HUDEP-2 (cell line): ENCODE data around the gene ARID3B.
A peak's percentile ranks its signal among the peaks of the same experiment; 100 is the strongest.
"Not testable (repeated sequence)": the region's sequence is repeated elsewhere in the genome, so short reads cannot be mapped to it uniquely, and the experiment has no call there.

ENCODE experiments used
- DNase-seq, 76 experiments: peaks; one replicate each; lab custom pipeline; 2025; ENCODE audit not compliant: unreplicated experiment in 76 of 76; lab: John Stamatoyannopoulos, UW

The ARID3B gene

GRCh38 chr15:74618841-74619596 lies 78.0 kb downstream of the ARID3B start:
- no peak for DNase-seq

- DNase-seq, result no peak
Measured at GRCh38 chr15:74619916-74620635, 79.1 kb downstream of the ARID3B start.

GRCh38 chr15:74620636-74621545 lies 79.9 kb downstream of the ARID3B start:
- peak in 73 of 76 experiments; percentile 13 to 87 (median 69) for DNase-seq

DNA sequence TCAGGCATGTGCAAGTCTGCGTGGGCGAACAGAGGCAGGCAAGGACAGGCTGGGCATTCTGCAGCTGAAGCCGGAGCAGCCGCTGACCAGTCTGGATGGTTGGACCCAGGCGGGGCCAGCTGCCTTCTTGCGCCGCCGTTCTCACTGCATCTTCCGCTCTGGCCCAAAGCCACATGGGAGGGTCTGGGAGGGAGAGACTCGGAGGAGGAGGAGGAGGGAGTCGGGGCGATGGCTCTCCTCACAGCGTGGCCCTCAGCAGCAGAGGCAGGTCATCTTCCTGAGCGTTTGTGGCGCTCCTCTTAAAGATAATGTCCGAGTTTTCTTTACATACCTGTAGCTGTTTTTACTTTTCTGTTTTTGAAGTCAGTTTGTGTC lies 80.5 kb downstream of the ARID3B start:
- DNase-seq, result no peak

DNA sequence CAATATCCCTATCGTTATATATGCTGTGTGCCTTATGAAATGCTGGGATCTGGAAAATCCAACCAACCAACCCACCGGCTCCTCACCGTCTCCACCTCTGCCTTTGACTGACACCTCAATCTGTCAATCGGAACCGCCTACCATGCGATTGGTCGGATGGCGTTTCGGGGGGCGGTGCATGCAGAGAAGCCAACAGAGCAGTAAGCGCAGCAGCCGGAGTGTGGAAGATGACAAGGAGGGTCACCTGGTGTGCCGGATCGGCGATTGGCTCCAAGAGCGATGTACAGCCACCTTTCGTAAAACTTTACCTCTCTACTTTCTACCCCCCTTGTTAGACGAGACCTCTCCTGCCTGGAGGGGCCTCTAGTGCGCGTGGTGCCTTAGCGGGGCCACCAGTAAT lies 80.9 kb downstream of the ARID3B start:
- no peak for DNase-seq

- no peak for DNase-seq
Measured at GRCh38 chr15:74622758-74623157, 81.7 kb downstream of the ARID3B start.

DNA sequence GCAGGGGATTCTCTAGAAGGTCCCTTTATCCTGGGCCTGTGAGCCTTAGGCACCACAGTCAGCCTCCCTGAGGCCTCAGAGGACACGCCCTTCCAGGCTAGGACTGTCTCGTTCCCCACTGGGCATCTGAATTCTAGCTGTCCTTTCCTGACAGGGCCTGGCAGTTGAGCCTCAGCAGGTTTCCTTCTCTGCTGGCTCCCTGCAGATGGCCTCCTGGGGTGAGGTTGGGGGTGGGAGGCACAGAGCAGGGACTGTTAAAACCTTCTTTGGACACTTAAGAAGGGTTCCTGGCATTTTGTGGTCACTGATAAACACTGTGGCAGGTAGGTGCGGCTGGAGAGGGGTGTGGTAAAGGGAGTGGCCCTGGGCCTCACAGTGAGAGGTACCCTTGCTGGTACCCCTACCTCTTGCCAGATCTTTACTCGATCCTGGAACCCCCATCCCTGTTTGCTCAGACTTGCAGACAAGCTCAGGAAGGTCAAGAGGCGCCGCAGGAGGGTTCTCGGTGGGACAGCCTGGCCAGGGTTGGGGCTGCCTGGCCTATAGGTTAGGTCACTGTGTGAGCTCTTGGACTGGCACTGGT lies 83.1 kb downstream of the ARID3B start:
- DNase-seq, result peak in 5 of 76 experiments; percentile 16 to 24 (median 22)

GRCh38 chr15:74625693-74626092 lies 84.7 kb downstream of the ARID3B start:
- DNase-seq, result no peak

GRCh38 chr15:74626336-74626735 lies 85.3 kb downstream of the ARID3B start:
- DNase-seq, result no peak

DNA sequence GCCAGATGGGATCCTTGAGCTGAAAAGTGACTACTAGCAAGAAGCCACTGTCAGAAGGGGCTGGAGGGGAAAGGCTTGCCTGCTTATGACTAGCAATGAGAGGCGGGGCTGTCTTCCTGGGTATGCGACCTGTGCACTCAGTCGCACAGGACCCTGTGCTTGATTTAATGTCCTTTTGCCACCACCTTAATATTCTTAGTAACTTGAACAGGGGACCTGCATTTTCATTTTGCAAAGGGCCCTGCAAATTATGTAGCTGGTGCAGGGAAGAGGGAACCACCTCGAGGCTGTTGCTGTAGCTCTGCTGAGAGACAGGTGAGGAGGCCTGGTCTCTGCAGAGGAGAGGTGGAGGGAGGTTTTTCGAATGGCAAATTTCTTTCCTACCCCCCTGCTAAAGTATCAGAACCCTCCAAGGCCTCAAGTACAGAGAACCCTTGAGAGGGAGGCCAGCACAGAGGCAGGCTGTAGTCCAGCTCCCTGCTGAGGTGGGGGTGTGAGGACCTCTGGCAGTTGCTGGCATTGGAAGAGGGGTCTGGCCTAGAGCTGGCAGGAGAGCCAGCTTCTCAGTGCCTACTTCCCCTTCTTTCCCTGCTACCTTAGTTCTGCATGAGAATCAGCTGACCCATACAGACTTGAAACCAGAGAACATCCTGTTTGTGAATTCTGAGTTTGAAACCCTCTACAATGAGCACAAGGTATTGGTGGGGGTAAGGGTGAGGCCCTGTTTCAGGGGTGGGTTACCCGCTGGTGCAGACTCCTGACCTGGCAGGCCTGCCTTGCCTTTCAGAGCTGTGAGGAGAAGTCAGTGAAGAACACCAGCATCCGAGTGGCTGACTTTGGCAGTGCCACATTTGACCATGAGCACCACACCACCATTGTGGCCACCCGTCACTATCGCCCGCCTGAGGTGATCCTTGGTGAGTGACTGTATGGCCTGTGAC lies 86.0 kb downstream of the ARID3B start:
- no peak for DNase-seq

DNA sequence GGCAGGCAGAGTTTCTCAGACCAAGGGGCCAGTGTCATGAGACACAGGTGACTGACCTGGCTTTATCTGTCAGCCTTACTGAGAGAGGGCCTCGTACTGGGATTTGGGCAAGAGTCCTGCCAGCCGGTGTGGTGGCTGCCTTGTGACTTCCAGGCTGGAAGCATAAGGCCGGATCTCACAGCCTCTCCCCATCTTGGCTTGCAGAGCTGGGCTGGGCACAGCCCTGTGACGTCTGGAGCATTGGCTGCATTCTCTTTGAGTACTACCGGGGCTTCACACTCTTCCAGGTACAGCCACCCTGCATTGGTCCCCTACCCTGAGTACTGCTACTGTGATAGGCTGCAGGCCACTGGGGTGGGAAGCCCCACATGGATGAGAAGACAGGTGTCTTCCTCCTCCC lies 86.7 kb downstream of the ARID3B start:
- no peak for DNase-seq

- no peak for DNase-seq
Measured at GRCh38 chr15:74628199-74628598, 87.2 kb downstream of the ARID3B start.

DNA sequence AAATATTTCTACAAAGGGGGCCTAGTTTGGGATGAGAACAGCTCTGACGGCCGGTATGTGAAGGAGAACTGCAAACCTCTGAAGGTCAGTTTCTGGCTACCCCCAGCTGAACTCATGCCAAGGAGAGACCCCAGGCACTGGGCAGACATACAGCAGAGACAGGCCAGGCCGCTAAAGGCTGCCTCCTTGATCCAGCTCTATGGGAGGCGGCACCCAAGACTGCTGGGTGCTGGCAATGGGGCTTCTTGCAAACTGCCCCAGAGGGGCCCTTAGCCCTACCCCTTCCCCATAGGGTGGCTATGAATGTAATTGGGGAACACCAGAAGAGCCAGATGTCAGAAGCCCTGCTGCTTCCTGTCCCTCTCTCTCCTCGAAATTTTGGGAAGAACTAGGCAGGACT lies 87.9 kb downstream of the ARID3B start:
- no peak for DNase-seq

DNA sequence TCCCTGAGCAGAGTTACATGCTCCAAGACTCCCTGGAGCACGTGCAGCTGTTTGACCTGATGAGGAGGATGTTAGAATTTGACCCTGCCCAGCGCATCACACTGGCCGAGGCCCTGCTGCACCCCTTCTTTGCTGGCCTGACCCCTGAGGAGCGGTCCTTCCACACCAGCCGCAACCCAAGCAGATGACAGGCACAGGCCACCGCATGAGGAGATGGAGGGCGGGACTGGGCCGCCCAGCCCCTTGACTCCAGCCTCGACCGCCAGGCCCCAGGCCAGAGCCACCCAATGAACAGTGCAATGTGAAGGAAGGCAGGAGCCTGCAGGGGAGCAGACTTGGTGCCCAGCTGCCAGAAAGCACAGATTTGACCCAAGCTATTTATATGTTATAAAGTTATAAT lies 88.7 kb downstream of the ARID3B start:
- DNase-seq, result not testable (repeated sequence)

DNA sequence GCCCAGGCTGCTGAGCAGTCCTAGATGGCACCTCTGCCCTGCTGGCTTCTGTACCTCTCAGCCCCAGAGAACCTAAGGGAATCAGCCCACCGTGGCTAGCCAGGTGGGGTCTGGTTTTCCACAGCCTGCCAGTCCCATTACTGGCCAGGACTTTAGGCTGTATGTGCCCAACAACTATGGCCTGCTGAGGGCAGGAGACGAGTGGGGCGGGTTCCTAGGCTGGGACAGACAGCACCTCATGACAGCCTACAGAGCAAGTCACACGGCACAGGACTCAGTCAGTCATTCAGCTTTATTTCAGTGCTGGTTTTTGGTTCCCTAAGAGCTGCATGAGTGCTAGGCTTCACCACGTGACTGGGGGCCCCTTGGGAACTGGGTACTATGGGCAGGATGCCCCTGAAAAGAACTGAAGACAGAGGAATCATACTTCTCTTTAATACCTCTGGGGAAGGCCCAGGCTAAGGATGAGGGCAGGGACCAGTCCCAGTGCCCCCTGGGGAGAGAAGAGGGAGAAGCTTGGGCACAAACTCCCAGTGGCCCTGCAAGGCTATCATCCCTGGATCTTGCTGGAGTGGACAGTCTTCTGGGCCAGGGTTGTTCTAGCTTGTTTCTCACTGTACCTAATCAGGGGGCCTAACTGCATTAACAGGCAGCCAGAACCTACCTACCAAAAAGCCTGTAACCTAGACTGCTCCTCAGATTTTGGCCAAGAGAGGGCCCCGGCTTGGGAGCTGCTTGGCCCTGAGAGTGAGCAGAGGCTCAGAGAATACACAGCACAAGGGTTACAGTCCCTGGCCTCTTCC lies 89.5 kb downstream of the ARID3B start:
- DNase-seq, result no peak

GRCh38 chr15:74631087-74631385 lies 90.0 kb downstream of the ARID3B start:
- no peak for DNase-seq

GRCh38 chr15:74631408-74631807 lies 90.4 kb downstream of the ARID3B start:
- no peak for DNase-seq

DNA sequence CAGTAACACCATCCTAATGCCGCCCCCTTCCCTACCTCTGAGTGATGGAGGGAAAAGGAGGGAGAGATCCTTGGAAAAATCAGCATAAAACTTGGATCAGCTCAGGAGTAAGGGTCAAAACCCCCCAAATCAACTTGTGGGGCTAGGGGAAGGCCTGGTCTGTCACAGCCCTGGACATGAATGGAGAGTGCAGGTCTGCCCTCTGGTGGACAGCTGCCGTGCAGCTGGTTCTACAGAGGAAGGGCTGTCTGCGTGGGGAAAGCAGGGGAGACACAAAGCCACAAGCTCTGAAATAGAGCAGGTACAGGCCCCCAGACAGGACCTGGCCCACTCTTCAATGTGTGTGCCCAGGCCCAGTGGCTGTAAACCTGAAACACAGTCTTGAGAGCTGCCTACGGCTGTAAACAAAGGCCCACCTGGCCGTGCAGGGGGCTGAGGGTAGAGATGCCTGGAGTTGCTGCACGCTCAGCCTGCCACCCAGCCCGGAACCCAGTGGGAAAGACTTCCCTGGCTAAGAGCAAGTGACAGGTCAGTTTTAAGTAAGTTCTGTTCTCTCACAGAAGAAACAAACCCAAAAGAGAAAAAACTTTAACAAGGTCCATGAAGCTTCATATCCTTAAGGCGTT lies 91.0 kb downstream of the ARID3B start:
- peak in 54 of 76 experiments; percentile 2 to 72 (median 34) for DNase-seq

DNA sequence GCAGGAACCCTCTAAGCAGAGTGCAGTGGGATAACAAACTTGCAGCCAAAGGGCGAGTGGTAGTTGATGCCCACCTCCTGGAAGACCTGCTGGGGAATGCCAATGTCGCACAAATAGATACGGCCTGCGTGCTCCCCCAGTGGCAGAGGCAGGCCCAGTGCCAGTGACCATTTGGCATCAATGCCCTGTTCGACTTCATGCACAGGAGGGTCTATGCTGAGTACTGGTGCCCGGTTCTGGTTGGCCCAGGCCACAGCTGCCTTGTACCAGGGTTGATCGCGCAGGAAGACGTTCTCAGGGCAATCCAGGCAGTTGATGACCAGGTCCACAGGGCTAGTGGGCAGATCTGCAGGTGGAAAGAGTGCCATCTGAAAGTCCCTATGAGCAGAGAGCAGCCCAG lies 91.6 kb downstream of the ARID3B start:
- no peak for DNase-seq
